ENCODE results near the gene ANKRD44.

Gene ANKRD44

DNA sequence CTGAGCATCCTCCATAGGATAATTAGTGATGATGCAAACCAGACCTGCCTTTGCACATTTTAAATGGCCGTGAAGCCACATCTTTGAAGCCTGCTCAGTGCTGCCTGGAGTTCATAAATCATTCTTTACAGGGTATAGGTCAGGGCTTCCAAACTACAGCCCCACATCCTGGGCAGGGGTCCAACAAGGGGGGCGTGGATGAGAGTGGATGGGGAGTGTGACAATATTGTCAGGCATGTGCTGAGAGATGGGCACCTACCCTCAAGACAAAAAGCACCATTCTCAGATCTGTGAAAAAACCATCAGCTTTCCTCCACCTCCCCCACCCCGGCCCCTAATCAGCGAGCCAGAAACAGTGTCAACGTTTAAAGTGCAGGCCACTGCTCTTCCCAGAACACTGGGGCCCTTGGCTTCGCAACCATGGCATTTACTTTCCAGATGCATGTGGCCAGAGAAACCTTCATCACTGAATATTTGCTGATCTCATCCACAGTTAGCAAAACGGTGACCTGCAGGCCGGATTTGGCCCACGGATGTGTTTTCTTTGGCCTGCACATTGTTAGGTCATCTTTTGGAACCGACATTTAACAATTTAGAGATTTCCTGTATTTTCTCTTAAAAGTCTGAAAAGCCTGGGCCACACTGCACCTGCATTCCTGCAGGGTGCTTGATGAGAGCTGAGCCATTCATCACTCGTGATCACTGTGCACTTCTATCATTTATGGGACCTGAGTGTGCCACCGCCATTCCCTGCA, 130.7 kb downstream of the ANKRD44 start:
- H3K27ac ChIP-seq (ENCODE audit: insufficient read depth, low read length, poor library complexity, severe bottlenecking): no peak overlapping the region
- no peaks in the 10 kb centered on the region for H3K27me3 ChIP-seq (replicated peaks; ENCODE audit: control insufficient read depth, insufficient read depth, low read length, poor library complexity, severe bottlenecking)
- no peak for DNase-seq
- no peaks in the 10 kb centered on the region for H3K4me1 ChIP-seq (ENCODE audit: control insufficient read depth, insufficient read depth, low read length, poor library complexity, severe bottlenecking)
- H3K9me3 ChIP-seq (ENCODE audit: control insufficient read depth, low read length): no peaks in the 10 kb centered on the region
- H3K4me3 ChIP-seq (ENCODE audit: insufficient read depth, low read depth, low read length, poor library complexity, severe bottlenecking): no peak overlapping the region
- H3K36me3 ChIP-seq (ENCODE audit: control insufficient read depth, insufficient read depth, low read length): peaks cover 30% of the 10 kb centered on the region

DNA sequence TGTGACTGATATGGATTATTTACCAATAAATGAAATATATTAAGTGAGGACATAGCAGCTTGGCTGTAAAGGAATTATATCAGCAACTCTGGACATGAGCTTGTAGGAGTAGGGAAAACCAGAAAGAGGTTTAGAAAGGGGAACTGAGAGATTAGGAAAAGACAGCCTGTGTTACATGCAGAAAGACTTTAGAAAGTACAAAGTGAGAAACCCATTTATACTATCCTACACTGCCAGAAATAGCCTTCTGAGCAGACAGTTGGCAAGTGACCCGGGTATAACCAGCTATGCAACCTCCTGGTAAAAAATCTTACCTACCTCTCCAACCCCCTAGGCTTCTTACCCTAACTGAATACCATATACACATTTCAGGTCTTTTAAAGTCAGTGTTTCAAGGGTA, 134.1 kb downstream of the ANKRD44 start:
- H3K4me1 ChIP-seq (ENCODE audit: control insufficient read depth, insufficient read depth, low read length, poor library complexity, severe bottlenecking): no peaks in the 10 kb centered on the region
- no peaks in the 10 kb centered on the region for H3K27me3 ChIP-seq (replicated peaks; ENCODE audit: control insufficient read depth, insufficient read depth, low read length, poor library complexity, severe bottlenecking)
- no peak for DNase-seq
- H3K27ac ChIP-seq (ENCODE audit: insufficient read depth, low read length, poor library complexity, severe bottlenecking): no peak overlapping the region
- no peak overlapping the region for H3K4me3 ChIP-seq (ENCODE audit: insufficient read depth, low read depth, low read length, poor library complexity, severe bottlenecking)
- peaks cover 8% of the 10 kb centered on the region for H3K36me3 ChIP-seq (ENCODE audit: control insufficient read depth, insufficient read depth, low read length)
- no peaks in the 10 kb centered on the region for H3K9me3 ChIP-seq (ENCODE audit: control insufficient read depth, low read length)

GRCh38 chr2:197174539-197175094, 136.0 kb downstream of the ANKRD44 start:
- Histone ChIP-seq H3K27ac (ENCODE audit: insufficient read depth, low read length, poor library complexity, severe bottlenecking) (no peak overlapping the region), H3K36me3 (ENCODE audit: control insufficient read depth, insufficient read depth, low read length) (no peaks in the 10 kb centered on the region), H3K27me3 (replicated peaks; ENCODE audit: control insufficient read depth, insufficient read depth, low read length, poor library complexity, severe bottlenecking) (no peaks in the 10 kb centered on the region), H3K4me1 (ENCODE audit: control insufficient read depth, insufficient read depth, low read length, poor library complexity, severe bottlenecking) (peaks cover 2% of the 10 kb centered on the region), H3K9me3 (ENCODE audit: control insufficient read depth, low read length) (no peaks in the 10 kb centered on the region), H3K4me3 (ENCODE audit: insufficient read depth, low read depth, low read length, poor library complexity, severe bottlenecking) (no peak overlapping the region)
- no peak for DNase-seq

DNA sequence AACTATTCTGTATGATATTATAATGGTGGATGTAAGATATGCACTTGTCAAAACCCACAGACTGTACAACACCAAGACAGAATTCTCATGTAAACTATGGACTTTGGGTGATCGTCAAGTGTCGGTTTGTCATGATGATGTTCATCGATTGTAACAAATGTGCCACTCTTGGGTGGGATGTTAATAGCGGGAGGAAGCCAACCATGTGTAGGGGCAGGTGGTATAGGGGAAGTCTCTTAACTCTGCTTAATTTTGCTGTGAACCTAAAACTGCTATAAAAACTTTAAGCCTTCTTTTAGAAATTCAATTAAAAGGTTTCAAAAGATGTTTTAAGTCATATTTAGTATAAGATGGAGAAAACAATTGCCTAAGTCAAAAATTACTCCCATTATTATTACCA, 139.0 kb downstream of the ANKRD44 start:
- Histone ChIP-seq H3K36me3 (ENCODE audit: control insufficient read depth, insufficient read depth, low read length) (no peaks in the 10 kb centered on the region), H3K4me3 (ENCODE audit: insufficient read depth, low read depth, low read length, poor library complexity, severe bottlenecking) (no peak overlapping the region), H3K4me1 (ENCODE audit: control insufficient read depth, insufficient read depth, low read length, poor library complexity, severe bottlenecking) (peaks cover 12% of the 10 kb centered on the region), H3K27me3 (replicated peaks; ENCODE audit: control insufficient read depth, insufficient read depth, low read length, poor library complexity, severe bottlenecking) (no peaks in the 10 kb centered on the region), H3K27ac (ENCODE audit: insufficient read depth, low read length, poor library complexity, severe bottlenecking) (no peak overlapping the region), H3K9me3 (ENCODE audit: control insufficient read depth, low read length) (no peaks in the 10 kb centered on the region)
- no peak for DNase-seq

DNA sequence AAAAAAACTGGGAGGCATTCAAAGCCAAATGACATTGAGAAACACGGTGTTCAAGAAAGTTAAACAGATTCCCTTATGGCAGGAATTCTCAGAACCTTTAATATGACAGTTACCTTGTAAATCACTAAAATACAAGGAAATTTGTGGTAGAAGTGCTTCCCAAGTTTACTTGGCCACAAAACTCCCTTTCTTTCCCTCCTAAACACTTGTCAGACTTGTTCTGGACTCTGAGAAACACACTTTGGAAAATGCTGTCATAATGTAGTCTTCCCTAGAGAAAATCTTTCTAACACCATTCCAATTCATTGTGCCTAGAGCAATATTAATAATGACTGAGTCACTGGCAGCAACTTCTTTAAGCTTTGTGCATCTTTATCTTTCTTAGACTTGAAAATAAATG, 140.4 kb downstream of the ANKRD44 start:
- H3K9me3 ChIP-seq (ENCODE audit: control insufficient read depth, low read length): no peaks in the 10 kb centered on the region
- no peaks in the 10 kb centered on the region for H3K36me3 ChIP-seq (ENCODE audit: control insufficient read depth, insufficient read depth, low read length)
- peaks cover 15% of the 10 kb centered on the region for H3K4me1 ChIP-seq (ENCODE audit: control insufficient read depth, insufficient read depth, low read length, poor library complexity, severe bottlenecking)
- no peaks in the 10 kb centered on the region for H3K27me3 ChIP-seq (replicated peaks; ENCODE audit: control insufficient read depth, insufficient read depth, low read length, poor library complexity, severe bottlenecking)
- no peak overlapping the region for H3K4me3 ChIP-seq (ENCODE audit: insufficient read depth, low read depth, low read length, poor library complexity, severe bottlenecking)
- no peak for DNase-seq
- H3K27ac ChIP-seq (ENCODE audit: insufficient read depth, low read length, poor library complexity, severe bottlenecking): no peak overlapping the region

DNA sequence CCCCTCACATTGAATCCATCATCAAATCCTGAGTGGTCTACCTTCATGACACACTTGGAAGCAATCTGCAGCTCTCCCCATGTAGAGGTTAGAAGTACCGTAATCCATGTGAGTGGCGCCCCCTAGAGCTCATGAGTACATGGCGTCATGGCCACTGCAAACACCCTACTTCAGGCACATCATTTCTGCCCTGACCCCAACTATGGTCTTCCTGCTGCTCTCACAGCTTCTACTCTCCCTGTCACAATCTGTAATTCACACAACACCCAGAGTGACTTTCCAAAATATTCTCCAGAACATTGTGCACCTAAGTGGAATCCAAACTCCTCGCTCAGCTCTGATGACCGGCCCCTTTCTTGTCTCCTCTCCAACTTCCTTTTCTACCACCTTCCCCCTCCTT, 141.9 kb downstream of the ANKRD44 start:
- Histone ChIP-seq H3K9me3 (ENCODE audit: control insufficient read depth, low read length) (no peaks in the 10 kb centered on the region), H3K27me3 (replicated peaks; ENCODE audit: control insufficient read depth, insufficient read depth, low read length, poor library complexity, severe bottlenecking) (no peaks in the 10 kb centered on the region), H3K4me3 (ENCODE audit: insufficient read depth, low read depth, low read length, poor library complexity, severe bottlenecking) (no peak overlapping the region), H3K4me1 (ENCODE audit: control insufficient read depth, insufficient read depth, low read length, poor library complexity, severe bottlenecking) (peaks cover 17% of the 10 kb centered on the region), H3K27ac (ENCODE audit: insufficient read depth, low read length, poor library complexity, severe bottlenecking) (no peak overlapping the region), H3K36me3 (ENCODE audit: control insufficient read depth, insufficient read depth, low read length) (no peaks in the 10 kb centered on the region)
- peak; percentile 20 to 41 (median 30) for DNase-seq

GRCh38 chr2:197167608-197168314, 142.8 kb downstream of the ANKRD44 start:
- no peaks in the 10 kb centered on the region for H3K27me3 ChIP-seq (replicated peaks; ENCODE audit: control insufficient read depth, insufficient read depth, low read length, poor library complexity, severe bottlenecking)
- H3K4me3 ChIP-seq (ENCODE audit: insufficient read depth, low read depth, low read length, poor library complexity, severe bottlenecking): no peak overlapping the region
- no peaks in the 10 kb centered on the region for H3K9me3 ChIP-seq (ENCODE audit: control insufficient read depth, low read length)
- no peak overlapping the region for H3K27ac ChIP-seq (ENCODE audit: insufficient read depth, low read length, poor library complexity, severe bottlenecking)
- H3K4me1 ChIP-seq (ENCODE audit: control insufficient read depth, insufficient read depth, low read length, poor library complexity, severe bottlenecking): peaks cover 18% of the 10 kb centered on the region
- H3K36me3 ChIP-seq (ENCODE audit: control insufficient read depth, insufficient read depth, low read length): no peaks in the 10 kb centered on the region
- no peak for DNase-seq

- no peak for DNase-seq
- no peaks in the 10 kb centered on the region for H3K27me3 ChIP-seq (replicated peaks; ENCODE audit: control insufficient read depth, insufficient read depth, low read length, poor library complexity, severe bottlenecking)
- peaks cover 42% of the 10 kb centered on the region for H3K4me1 ChIP-seq (ENCODE audit: control insufficient read depth, insufficient read depth, low read length, poor library complexity, severe bottlenecking)
- H3K9me3 ChIP-seq (ENCODE audit: control insufficient read depth, low read length): no peaks in the 10 kb centered on the region
- H3K4me3 ChIP-seq (ENCODE audit: insufficient read depth, low read depth, low read length, poor library complexity, severe bottlenecking): no peak overlapping the region
- no peaks in the 10 kb centered on the region for H3K36me3 ChIP-seq (ENCODE audit: control insufficient read depth, insufficient read depth, low read length)
- H3K27ac ChIP-seq (ENCODE audit: insufficient read depth, low read length, poor library complexity, severe bottlenecking): no peak overlapping the region
Measured at GRCh38 chr2:197165020-197165419, 145.6 kb downstream of the ANKRD44 start.

DNA sequence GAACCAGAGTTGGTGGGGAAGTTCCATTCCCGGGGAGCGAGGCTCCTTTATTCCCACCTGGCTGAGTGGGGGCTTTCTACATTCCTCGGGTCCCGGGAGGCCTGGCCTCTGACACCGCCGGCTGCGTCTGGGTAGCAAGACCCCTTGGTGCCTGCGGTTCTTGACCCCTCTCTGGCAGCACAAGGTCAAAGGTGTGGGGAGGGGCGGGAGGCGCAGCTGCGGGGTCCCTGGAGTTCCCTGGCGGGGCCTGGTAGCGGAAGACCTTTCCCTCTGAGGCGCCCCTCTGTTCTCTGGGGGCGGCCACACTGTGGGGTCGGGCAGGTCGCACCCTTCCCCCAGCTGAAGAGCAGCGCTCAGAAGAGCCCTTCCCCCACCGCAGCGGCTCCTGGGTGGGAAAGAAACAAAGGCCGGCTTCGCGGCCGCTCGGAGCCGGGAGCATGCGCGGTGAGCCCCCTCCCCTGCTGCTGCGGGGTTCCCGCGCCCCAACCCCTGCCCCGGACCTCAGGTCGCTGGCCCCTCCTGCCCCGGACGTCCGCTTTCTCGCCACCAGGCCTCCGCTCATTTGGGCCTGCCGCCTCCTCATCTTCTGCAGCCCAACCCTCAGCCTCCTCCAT, 146.3 kb downstream of the ANKRD44 start:
- no peak for DNase-seq
- peaks cover 40% of the 10 kb centered on the region for H3K4me1 ChIP-seq (ENCODE audit: control insufficient read depth, insufficient read depth, low read length, poor library complexity, severe bottlenecking)
- no peaks in the 10 kb centered on the region for H3K27me3 ChIP-seq (replicated peaks; ENCODE audit: control insufficient read depth, insufficient read depth, low read length, poor library complexity, severe bottlenecking)
- H3K4me3 ChIP-seq (ENCODE audit: insufficient read depth, low read depth, low read length, poor library complexity, severe bottlenecking): no peak overlapping the region
- no peak overlapping the region for H3K27ac ChIP-seq (ENCODE audit: insufficient read depth, low read length, poor library complexity, severe bottlenecking)
- H3K9me3 ChIP-seq (ENCODE audit: control insufficient read depth, low read length): no peaks in the 10 kb centered on the region
- H3K36me3 ChIP-seq (ENCODE audit: control insufficient read depth, insufficient read depth, low read length): no peaks in the 10 kb centered on the region

DNA sequence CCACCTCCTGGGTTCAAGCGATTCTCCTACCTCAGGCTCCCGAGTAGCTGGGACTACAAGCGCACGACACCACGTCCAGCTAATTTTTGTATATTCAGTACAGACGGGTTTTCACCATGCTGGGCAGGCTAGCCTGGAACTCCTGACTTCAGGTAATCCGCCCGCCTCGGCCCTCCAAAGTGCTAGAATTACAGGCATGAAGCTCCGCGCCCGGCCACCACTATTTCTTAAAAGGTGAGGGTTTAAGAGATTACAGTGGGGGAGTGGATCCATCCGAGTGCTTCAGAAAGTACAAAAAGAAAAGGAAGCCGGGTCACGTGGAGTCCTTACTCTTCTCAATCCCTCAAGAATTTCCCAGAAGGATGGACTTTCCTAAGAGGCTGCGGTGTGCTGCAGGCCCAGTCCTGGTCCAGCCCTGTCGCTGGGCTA, 146.9 kb downstream of the ANKRD44 start:
- DNase-seq: no peak
- H3K9me3 ChIP-seq (ENCODE audit: control insufficient read depth, low read length): no peaks in the 10 kb centered on the region
- H3K4me1 ChIP-seq (ENCODE audit: control insufficient read depth, insufficient read depth, low read length, poor library complexity, severe bottlenecking): peaks cover 35% of the 10 kb centered on the region
- H3K27me3 ChIP-seq (replicated peaks; ENCODE audit: control insufficient read depth, insufficient read depth, low read length, poor library complexity, severe bottlenecking): no peaks in the 10 kb centered on the region
- no peak overlapping the region for H3K27ac ChIP-seq (ENCODE audit: insufficient read depth, low read length, poor library complexity, severe bottlenecking)
- H3K36me3 ChIP-seq (ENCODE audit: control insufficient read depth, insufficient read depth, low read length): no peaks in the 10 kb centered on the region
- no peak overlapping the region for H3K4me3 ChIP-seq (ENCODE audit: insufficient read depth, low read depth, low read length, poor library complexity, severe bottlenecking)
